HepG2 (cell line): Measurements from ENCODE around the gene ARHGAP12. TPM values are rescaled to one million over a fixed set of nuclear protein-coding genes. Genes with fewer than 3 reads are reported as not detected.

Source experiments
- ADNP ChIP-seq: sonication (generic); formaldehyde crosslinking; IDR thresholded peaks from 2 replicates; pipeline ENCODE4 v1.4.0; 2020; ENCODE audit warnings: missing genetic modification reagents
- EHMT2 ChIP-seq: fragments of 200-600 bp; sonication (generic); IDR thresholded peaks from 2 replicates; pipeline ENCODE4 v1.7.0; 2017; ENCODE audit warnings: antibody characterized with exemption, low read depth, low read length, borderline replicate concordance
- EZH2 ChIP-seq: conservative IDR thresholded peaks from 2 replicates; pipeline ENCODE4 v1.6.1; 2012; ENCODE audit warnings: mild to moderate bottlenecking, low read depth, low read length, moderate library complexity
- IRF2 ChIP-seq: IDR thresholded peaks from 2 replicates; pipeline ENCODE4 v1.6.1; 2018; ENCODE audit warnings: missing genetic modification reagents, missing compliant biosample characterization
- MED1 ChIP-seq: sonication (generic); formaldehyde crosslinking; IDR thresholded peaks from 2 replicates; pipeline ENCODE4 v1.4.0; 2020; ENCODE audit warnings: missing genetic modification reagents
- NAIF1 ChIP-seq: sonication (generic); formaldehyde crosslinking; IDR thresholded peaks from 2 replicates; pipeline ENCODE4 v1.5.0; 2020; ENCODE audit warnings: mild to moderate bottlenecking, missing genetic modification reagents, borderline replicate concordance
- NFKBIZ ChIP-seq: IDR thresholded peaks from 2 replicates; pipeline ENCODE4 v1.6.1; 2018; ENCODE audit warnings: missing genetic modification reagents, missing compliant biosample characterization
- NR1H2 ChIP-seq: sonication (generic); formaldehyde crosslinking; IDR thresholded peaks from 2 replicates; pipeline ENCODE4 v1.8.1; 2022; ENCODE audit warnings: low read depth, missing genetic modification reagents, borderline replicate concordance
- SIN3A ChIP-seq: IDR thresholded peaks from 2 replicates; pipeline ENCODE4 v1.6.1; 2011; ENCODE audit warnings: low read depth, mild to moderate bottlenecking, control low read depth, low read length, borderline replicate concordance
- SMARCC2 ChIP-seq: fragments of 450-650 bp; IDR thresholded peaks from 2 replicates; pipeline ENCODE4 v1.6.1; 2017; ENCODE audit warnings: antibody characterized with exemption, mild to moderate bottlenecking
- TAF15 ChIP-seq: fragments of 200-400 bp; formaldehyde crosslinking; IDR thresholded peaks from one replicate; pipeline ENCODE4 v1.6.1; 2018; ENCODE audit warnings: mild to moderate bottlenecking, low read depth, low read length; ENCODE audit not compliant: poor library complexity, severe bottlenecking
- U2AF1 ChIP-seq: fragments of 200-400 bp; formaldehyde crosslinking; optimal IDR thresholded peaks from 2 replicates; pipeline ENCODE3; 2017; ENCODE audit warnings: mild to moderate bottlenecking, low read depth, low read length
- ZNF235 ChIP-seq: sonication (generic); formaldehyde crosslinking; IDR thresholded peaks from 2 replicates; pipeline ENCODE4 v1.8.1; 2023; ENCODE audit warnings: mild to moderate bottlenecking, missing genetic modification reagents, borderline replicate concordance
- ZNF317 ChIP-seq: sonication (generic); formaldehyde crosslinking; IDR thresholded peaks from 2 replicates; pipeline ENCODE4 v1.5.0; 2020; ENCODE audit warnings: mild to moderate bottlenecking, missing genetic modification reagents
- ZNF33A ChIP-seq: sonication (generic); formaldehyde crosslinking; IDR thresholded peaks from 2 replicates; pipeline ENCODE4 v1.5.1; 2020; ENCODE audit warnings: missing genetic modification reagents, mild to moderate bottlenecking, moderate library complexity, borderline replicate concordance
- ZNF547 ChIP-seq: sonication (generic); formaldehyde crosslinking; IDR thresholded peaks from 2 replicates; pipeline ENCODE4 v1.5.1; 2020; ENCODE audit warnings: mild to moderate bottlenecking, missing genetic modification reagents
- polyA plus RNA-seq, 8 experiments: library from polyadenylated mRNA; depleted of rRNA in 3 of 8; stranded (reverse) in 7 of 8; unstranded in 1 of 8; fragments of >200 nt; fragmentation: Illumina TruSeq in 4 of 8; extraction: Trizol in 4 of 8; gene quantifications; 2 replicates each; pipeline versions ENCODE4 v1.2.1 to v1.2.3, GENCODE V29; 2011 to 2016; ENCODE audit warnings: low read depth in 4 of 8, missing spikeins in 1 of 8, mixed read lengths in 1 of 8; ENCODE audit not compliant: insufficient read depth in 1 of 8
- total RNA-seq, 5 experiments: library from RNA; depleted of rRNA; stranded (reverse); fragments of >200 nt; fragmentation: Illumina TruSeq; extraction: Trizol; gene quantifications; 2 replicates each; pipeline ENCODE4 v1.2.3, GENCODE V29; 2016; ENCODE audit warnings: low read depth in 1 of 5
- TF ChIP-seq, protein P1 (sequence below): sonication (generic); formaldehyde crosslinking; IDR thresholded peaks from 2 replicates; pipeline ENCODE4 v1.9.0; 2022; ENCODE audit warnings: missing genetic modification reagents, mild to moderate bottlenecking, borderline replicate concordance
- TF ChIP-seq, protein P2 (sequence below): sonication (generic); formaldehyde crosslinking; conservative IDR thresholded peaks from 2 replicates; pipeline ENCODE4 v1.8.0; 2022; ENCODE audit warnings: low read depth, missing genetic modification reagents
- TF ChIP-seq, protein P3 (sequence below): IDR thresholded peaks from 2 replicates; pipeline ENCODE4 v1.6.1; 2016; ENCODE audit warnings: control low read depth
- TF ChIP-seq, protein P4 (sequence below): sonication (generic); formaldehyde crosslinking; IDR thresholded peaks from 2 replicates; pipeline ENCODE4 v1.5.1; 2020; ENCODE audit warnings: mild to moderate bottlenecking, missing genetic modification reagents, moderate library complexity

The ARHGAP12 gene
- total and polyA plus RNA-seq, 2 of the 13 experiments (the other 11 are each of a cell fraction or from before 2014, with no cell fraction given): 25.0 to 54.6 TPM

DNA sequence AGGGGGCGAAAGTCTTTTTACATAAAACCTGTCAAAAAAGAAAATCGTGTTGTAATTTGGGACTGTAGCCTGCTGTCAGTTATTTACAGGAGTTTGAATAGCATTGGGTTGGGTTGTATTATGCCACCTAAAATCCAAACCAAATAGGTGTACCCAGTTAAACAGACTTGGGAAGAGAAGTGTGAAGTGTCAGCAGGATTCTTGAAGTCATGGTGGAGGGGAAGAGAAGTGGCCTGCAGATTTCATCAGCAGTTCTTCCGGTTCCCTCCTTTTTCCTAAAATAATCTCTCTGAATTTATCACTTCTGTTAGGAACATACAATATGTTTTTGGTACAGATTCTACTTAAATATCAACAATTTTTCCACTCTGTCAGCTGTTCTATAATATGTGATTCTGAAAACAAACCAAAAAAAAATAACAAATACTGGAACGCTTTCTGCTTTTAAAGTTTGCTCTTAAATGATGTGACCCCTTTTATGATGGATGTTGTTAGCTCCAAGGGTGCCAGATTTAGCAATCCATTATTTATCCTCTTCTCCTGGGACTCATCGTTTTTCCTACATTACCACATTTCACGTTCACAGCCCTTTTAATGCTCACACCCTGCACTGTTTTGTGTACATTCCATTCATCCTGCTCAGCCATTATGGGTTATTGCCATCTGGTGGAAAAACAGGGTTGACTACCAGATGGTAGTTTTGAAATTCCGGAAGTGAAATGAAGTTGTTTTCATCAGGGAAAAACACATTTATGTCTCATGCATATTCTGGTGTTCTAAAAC is 18.7 kb upstream of the ARHGAP12 start (continued):
- TF ChIP-seq SIN3A (no peak), ADNP (CRISPR knock-in tag) (no peak), ZNF235 (no peak), TAF15 (no peak), MED1 (CRISPR knock-in tag) (peak; percentile 56), ZNF317 (CRISPR knock-in tag) (no peak), NAIF1 (CRISPR knock-in tag) (no peak), NFKBIZ (CRISPR knock-in tag) (0 out of 2 replicates have a peak, but pooled peaks have one; percentile 47), EHMT2 (no peak), NR1H2 (CRISPR knock-in tag) (no peak), SMARCC2 (no peak), U2AF1 (no peak), EZH2 (no peak), ZNF33A (no peak), IRF2 (CRISPR knock-in tag) (peak; percentile 46; the same call in 1 of the 2 replicates), ZNF547 (no peak)
- TF ChIP-seq, protein P1, sequence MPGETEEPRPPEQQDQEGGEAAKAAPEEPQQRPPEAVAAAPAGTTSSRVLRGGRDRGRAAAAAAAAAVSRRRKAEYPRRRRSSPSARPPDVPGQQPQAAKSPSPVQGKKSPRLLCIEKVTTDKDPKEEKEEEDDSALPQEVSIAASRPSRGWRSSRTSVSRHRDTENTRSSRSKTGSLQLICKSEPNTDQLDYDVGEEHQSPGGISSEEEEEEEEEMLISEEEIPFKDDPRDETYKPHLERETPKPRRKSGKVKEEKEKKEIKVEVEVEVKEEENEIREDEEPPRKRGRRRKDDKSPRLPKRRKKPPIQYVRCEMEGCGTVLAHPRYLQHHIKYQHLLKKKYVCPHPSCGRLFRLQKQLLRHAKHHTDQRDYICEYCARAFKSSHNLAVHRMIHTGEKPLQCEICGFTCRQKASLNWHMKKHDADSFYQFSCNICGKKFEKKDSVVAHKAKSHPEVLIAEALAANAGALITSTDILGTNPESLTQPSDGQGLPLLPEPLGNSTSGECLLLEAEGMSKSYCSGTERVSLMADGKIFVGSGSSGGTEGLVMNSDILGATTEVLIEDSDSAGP (CRISPR knock-in tag): no peak
- TF ChIP-seq, protein P2, sequence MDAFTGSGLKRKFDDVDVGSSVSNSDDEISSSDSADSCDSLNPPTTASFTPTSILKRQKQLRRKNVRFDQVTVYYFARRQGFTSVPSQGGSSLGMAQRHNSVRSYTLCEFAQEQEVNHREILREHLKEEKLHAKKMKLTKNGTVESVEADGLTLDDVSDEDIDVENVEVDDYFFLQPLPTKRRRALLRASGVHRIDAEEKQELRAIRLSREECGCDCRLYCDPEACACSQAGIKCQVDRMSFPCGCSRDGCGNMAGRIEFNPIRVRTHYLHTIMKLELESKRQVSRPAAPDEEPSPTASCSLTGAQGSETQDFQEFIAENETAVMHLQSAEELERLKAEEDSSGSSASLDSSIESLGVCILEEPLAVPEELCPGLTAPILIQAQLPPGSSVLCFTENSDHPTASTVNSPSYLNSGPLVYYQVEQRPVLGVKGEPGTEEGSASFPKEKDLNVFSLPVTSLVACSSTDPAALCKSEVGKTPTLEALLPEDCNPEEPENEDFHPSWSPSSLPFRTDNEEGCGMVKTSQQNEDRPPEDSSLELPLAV (CRISPR knock-in tag): no peak
- TF ChIP-seq, protein P3, sequence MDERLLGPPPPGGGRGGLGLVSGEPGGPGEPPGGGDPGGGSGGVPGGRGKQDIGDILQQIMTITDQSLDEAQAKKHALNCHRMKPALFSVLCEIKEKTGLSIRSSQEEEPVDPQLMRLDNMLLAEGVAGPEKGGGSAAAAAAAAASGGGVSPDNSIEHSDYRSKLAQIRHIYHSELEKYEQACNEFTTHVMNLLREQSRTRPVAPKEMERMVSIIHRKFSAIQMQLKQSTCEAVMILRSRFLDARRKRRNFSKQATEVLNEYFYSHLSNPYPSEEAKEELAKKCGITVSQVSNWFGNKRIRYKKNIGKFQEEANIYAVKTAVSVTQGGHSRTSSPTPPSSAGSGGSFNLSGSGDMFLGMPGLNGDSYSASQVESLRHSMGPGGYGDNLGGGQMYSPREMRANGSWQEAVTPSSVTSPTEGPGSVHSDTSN: no peak
- TF ChIP-seq, protein P4, sequence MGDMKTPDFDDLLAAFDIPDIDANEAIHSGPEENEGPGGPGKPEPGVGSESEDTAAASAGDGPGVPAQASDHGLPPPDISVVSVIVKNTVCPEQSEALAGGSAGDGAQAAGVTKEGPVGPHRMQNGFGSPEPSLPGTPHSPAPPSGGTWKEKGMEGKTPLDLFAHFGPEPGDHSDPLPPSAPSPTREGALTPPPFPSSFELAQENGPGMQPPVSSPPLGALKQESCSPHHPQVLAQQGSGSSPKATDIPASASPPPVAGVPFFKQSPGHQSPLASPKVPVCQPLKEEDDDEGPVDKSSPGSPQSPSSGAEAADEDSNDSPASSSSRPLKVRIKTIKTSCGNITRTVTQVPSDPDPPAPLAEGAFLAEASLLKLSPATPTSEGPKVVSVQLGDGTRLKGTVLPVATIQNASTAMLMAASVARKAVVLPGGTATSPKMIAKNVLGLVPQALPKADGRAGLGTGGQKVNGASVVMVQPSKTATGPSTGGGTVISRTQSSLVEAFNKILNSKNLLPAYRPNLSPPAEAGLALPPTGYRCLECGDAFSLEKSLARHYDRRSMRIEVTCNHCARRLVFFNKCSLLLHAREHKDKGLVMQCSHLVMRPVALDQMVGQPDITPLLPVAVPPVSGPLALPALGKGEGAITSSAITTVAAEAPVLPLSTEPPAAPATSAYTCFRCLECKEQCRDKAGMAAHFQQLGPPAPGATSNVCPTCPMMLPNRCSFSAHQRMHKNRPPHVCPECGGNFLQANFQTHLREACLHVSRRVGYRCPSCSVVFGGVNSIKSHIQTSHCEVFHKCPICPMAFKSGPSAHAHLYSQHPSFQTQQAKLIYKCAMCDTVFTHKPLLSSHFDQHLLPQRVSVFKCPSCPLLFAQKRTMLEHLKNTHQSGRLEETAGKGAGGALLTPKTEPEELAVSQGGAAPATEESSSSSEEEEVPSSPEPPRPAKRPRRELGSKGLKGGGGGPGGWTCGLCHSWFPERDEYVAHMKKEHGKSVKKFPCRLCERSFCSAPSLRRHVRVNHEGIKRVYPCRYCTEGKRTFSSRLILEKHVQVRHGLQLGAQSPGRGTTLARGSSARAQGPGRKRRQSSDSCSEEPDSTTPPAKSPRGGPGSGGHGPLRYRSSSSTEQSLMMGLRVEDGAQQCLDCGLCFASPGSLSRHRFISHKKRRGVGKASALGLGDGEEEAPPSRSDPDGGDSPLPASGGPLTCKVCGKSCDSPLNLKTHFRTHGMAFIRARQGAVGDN: no peak
